ENCODE results near the gene LKAAEAR1.

Gene LKAAEAR1

DNA sequence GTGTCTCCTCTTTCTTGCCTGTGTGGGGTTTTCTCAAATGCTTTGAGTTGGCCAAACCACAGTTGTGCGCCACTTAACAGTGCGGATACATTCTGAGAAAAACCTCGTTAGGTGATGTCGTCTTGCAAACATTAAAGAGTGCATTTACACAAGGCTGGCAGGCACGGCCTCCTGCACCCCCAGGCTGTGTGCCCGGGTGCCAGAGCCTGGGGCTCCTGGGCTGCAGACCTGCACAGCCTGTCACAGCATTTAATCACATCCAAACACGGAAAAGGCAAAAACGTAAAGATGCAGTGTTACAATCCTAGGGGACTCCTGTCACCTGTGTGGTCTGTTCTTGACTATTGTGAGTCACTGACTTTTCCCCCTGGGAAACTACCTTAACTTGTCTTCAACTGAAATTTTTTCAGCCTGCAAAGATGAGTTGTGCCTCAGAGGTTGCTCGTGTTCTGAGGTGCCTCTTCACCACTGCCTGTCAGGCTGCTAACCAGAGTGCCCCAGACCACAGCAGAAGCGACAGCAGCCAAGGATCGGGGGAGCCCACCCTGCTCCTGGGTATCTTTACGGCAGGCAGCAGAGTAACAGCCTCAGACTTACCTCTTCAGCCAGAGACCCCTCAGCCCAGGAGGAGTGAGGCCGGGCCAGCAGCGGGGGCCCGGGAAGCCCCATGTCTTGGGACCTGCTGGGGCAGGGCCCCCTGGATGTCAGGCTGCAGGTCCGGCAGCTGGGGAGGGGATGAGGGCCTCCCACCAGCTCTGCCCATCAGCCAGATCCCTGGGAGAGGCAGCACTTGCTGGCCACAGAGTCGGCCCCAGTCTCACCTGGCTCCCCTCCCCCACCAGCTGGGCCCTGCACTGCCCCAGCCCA, 48.9 kb downstream of the LKAAEAR1 start:
- no peaks in the 10 kb centered on the region for H3F3A ChIP-seq (ENCODE audit: insufficient read depth, low read length)
- H3K79me2 ChIP-seq (ENCODE audit: insufficient read depth, low read length): no peaks in the 10 kb centered on the region
- H3K27me3 ChIP-seq (ENCODE audit: insufficient read depth, low read length): no peaks in the 10 kb centered on the region
- H2AFZ ChIP-seq (ENCODE audit: low read length): no peak overlapping the region
- peaks cover 12% of the 10 kb centered on the region for H3K4me1 ChIP-seq (ENCODE audit: insufficient read depth, low read length, severe bottlenecking)
- H3K27ac ChIP-seq (ENCODE audit: low read depth, low read length, poor library complexity, severe bottlenecking): no peak overlapping the region
- no peak overlapping the region for H3K4me2 ChIP-seq (ENCODE audit: low read length)
- no peaks in the 10 kb centered on the region for H4K20me1 ChIP-seq (ENCODE audit: insufficient read depth, low read length)
- TF ChIP-seq, protein P1, sequence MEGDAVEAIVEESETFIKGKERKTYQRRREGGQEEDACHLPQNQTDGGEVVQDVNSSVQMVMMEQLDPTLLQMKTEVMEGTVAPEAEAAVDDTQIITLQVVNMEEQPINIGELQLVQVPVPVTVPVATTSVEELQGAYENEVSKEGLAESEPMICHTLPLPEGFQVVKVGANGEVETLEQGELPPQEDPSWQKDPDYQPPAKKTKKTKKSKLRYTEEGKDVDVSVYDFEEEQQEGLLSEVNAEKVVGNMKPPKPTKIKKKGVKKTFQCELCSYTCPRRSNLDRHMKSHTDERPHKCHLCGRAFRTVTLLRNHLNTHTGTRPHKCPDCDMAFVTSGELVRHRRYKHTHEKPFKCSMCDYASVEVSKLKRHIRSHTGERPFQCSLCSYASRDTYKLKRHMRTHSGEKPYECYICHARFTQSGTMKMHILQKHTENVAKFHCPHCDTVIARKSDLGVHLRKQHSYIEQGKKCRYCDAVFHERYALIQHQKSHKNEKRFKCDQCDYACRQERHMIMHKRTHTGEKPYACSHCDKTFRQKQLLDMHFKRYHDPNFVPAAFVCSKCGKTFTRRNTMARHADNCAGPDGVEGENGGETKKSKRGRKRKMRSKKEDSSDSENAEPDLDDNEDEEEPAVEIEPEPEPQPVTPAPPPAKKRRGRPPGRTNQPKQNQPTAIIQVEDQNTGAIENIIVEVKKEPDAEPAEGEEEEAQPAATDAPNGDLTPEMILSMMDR (IDR thresholded peaks at IDR 0.05; ENCODE audit: low read length): no peak
- no peak for TF ChIP-seq EZH2 (IDR thresholded peaks at IDR 0.05; ENCODE audit: borderline replicate concordance, low read length)
- no peak overlapping the region for H3K4me3 ChIP-seq (ENCODE audit: low read depth, low read length, poor library complexity, severe bottlenecking)
- H3K9ac ChIP-seq (ENCODE audit: low read length): no peak overlapping the region
- H3K9me3 ChIP-seq (ENCODE audit: low read length): no peaks in the 10 kb centered on the region
- no peaks in the 10 kb centered on the region for H3K9me2 ChIP-seq (ENCODE audit: low read depth, low read length)
- peaks cover 25% of the 10 kb centered on the region for H3K36me3 ChIP-seq (ENCODE audit: insufficient read depth, low read length)

DNA sequence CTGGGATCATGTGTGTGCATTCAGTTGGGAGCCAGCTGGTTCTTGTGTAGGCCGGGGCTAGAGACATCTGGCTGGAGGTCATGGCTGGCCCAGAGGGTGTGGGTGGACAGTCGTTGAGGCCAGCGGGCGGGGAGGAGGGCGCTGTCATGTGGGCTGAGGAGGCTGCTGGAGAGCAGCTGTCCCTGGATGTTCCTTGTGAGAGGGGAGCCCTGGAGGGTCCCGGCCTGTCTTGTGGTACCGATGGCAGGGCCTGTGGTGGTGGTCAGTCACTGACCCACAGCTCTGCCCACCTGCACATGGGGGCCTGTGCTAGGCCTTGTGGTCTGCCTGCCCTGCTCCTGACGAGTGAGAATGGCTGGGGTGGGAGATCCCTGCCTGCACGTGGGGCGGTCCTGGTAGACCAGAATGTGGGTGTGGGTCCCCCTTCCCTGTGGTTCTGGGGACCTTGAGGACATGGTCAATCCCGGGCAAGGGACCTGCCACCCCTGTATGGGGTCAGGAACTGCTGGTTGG, 50.2 kb downstream of the LKAAEAR1 start:
- H3K27me3 ChIP-seq (ENCODE audit: insufficient read depth, low read length): no peaks in the 10 kb centered on the region
- H3F3A ChIP-seq (ENCODE audit: insufficient read depth, low read length): no peaks in the 10 kb centered on the region
- H3K36me3 ChIP-seq (ENCODE audit: insufficient read depth, low read length): peaks cover 34% of the 10 kb centered on the region
- no peak overlapping the region for H3K4me2 ChIP-seq (ENCODE audit: low read length)
- peaks cover 12% of the 10 kb centered on the region for H3K4me1 ChIP-seq (ENCODE audit: insufficient read depth, low read length, severe bottlenecking)
- no peak overlapping the region for H2AFZ ChIP-seq (ENCODE audit: low read length)
- no peak overlapping the region for H3K27ac ChIP-seq (ENCODE audit: low read depth, low read length, poor library complexity, severe bottlenecking)
- H4K20me1 ChIP-seq (ENCODE audit: insufficient read depth, low read length): no peaks in the 10 kb centered on the region
- no peak overlapping the region for H3K4me3 ChIP-seq (ENCODE audit: low read depth, low read length, poor library complexity, severe bottlenecking)
- H3K79me2 ChIP-seq (ENCODE audit: insufficient read depth, low read length): no peaks in the 10 kb centered on the region
- no peak overlapping the region for H3K9ac ChIP-seq (ENCODE audit: low read length)
- TF ChIP-seq, protein P1 (IDR thresholded peaks at IDR 0.05; ENCODE audit: low read length): no peak
- TF ChIP-seq EZH2 (IDR thresholded peaks at IDR 0.05; ENCODE audit: borderline replicate concordance, low read length): no peak
- no peaks in the 10 kb centered on the region for H3K9me2 ChIP-seq (ENCODE audit: low read depth, low read length)
- no peaks in the 10 kb centered on the region for H3K9me3 ChIP-seq (ENCODE audit: low read length)
